GM12878 (cell line): Measurements from ENCODE around the gene MAST4. TPM values are rescaled to one million over a fixed set of nuclear protein-coding genes. Genes with fewer than 3 reads are reported as not detected.

Experiments
- ATAC-seq: fragments of 200-7000 bp; cut with Tn5 transposase; 3 replicates; pipeline ENCODE4 v1.9.1; 2020; ENCODE audit warnings: mild to moderate bottlenecking, moderate library complexity
- BruUV-seq: library from RNA; stranded (reverse); fragments of 400-500 nt; replicated peaks from 2 replicates; lab custom pipeline; 2021; lab: Mats Ljungman, UMichigan
- CTCF ChIA-PET: fragments of 300-600 bp; sonication (Branson Sonifier 250); formaldehyde crosslinking; extraction: SDS; loops from one replicate; lab custom pipeline; 2021; ENCODE audit warnings: inconsistent platforms; lab: Yijun Ruan, JAX
- POLR2A ChIA-PET: fragments of 350-600 bp; formaldehyde crosslinking; extraction: SDS; loops from one replicate; lab custom pipeline; 2021; ENCODE audit warnings: inconsistent platforms; lab: Charles Lee
- RAD21 ChIA-PET: fragments of 300-600 bp; sonication (Branson Sonifier 250); formaldehyde crosslinking; loops from one replicate; lab custom pipeline; 2023; ENCODE audit warnings: antibody characterized with exemption; ENCODE audit not compliant: unreplicated experiment; lab: Charles Lee
- SMC1A ChIA-PET: fragments of 300-600 bp; sonication (Branson Sonifier 250); formaldehyde crosslinking; loops from one replicate; lab custom pipeline; 2023; ENCODE audit not compliant: unreplicated experiment, uncharacterized antibody; lab: Charles Lee
- DNase-seq: peaks from one replicate; pipeline ENCODE4 v3.0.0-alpha.2; 2011; ENCODE audit warnings: low read depth, low spot score
- FAIRE-seq: peaks from 3 replicates; lab custom pipeline; 2011; peaks lifted over from hg19 to GRCh38; lab: Jason Lieb, UNC
- H2AFZ ChIP-seq: 2 replicates; pipeline ENCODE4 v1.6.0; 2011; ENCODE audit warnings: low read depth, low read length, control low read depth; ENCODE audit not compliant: control insufficient read depth
- H3K27ac ChIP-seq: 2 replicates; pipeline ENCODE4 v1.5.1; 2011; ENCODE audit warnings: control low read depth; ENCODE audit not compliant: control insufficient read depth, insufficient read depth
- H3K27me3 ChIP-seq, 2 experiments: replicated peaks in 1 of 2; 2 replicates each; pipeline versions ENCODE4 v1.6.0 to v1.6.1; 2011; ENCODE audit warnings: low read length in 1 of 2; ENCODE audit not compliant: control insufficient read depth in 2 of 2, insufficient read depth in 2 of 2
- H3K36me3 ChIP-seq, 2 experiments: 2 replicates each; pipeline ENCODE4 v1.5.1; 2011; ENCODE audit warnings: low read length in 1 of 2; ENCODE audit not compliant: control insufficient read depth in 2 of 2, insufficient read depth in 2 of 2
- H3K4me1 ChIP-seq: 2 replicates; pipeline ENCODE4 v1.6.1; 2011; ENCODE audit warnings: mild to moderate bottlenecking, low read length, moderate library complexity, mixed read lengths; ENCODE audit not compliant: control insufficient read depth, insufficient read depth
- H3K4me2 ChIP-seq: 2 replicates; pipeline ENCODE4 v1.6.0; 2011; ENCODE audit warnings: control low read depth; ENCODE audit not compliant: control insufficient read depth, insufficient read depth
- H3K4me3 ChIP-seq: fragments of 200-600 bp; sonication (generic); 2 replicates; pipeline ENCODE4 v1.5.1; 2016
- H3K79me2 ChIP-seq: 2 replicates; pipeline ENCODE4 v1.6.0; 2011; ENCODE audit warnings: low read length; ENCODE audit not compliant: control insufficient read depth, insufficient read depth
- H3K9ac ChIP-seq: 2 replicates; pipeline ENCODE4 v1.8.0; 2011; ENCODE audit warnings: low read length, control low read depth, mixed read lengths; ENCODE audit not compliant: control insufficient read depth, insufficient read depth
- H3K9me3 ChIP-seq: replicated peaks from 3 replicates; pipeline ENCODE4 v1.5.1; 2011; ENCODE audit warnings: mild to moderate bottlenecking, low read length; ENCODE audit not compliant: control insufficient read depth, insufficient read depth
- H4K20me1 ChIP-seq: 2 replicates; pipeline ENCODE4 v1.6.0; 2011; ENCODE audit not compliant: control insufficient read depth, insufficient read depth
- ATF2 ChIP-seq: IDR thresholded peaks from 2 replicates; pipeline ENCODE4 v1.6.1; 2012; ENCODE audit warnings: low read length, inconsistent platforms
- CHD1 ChIP-seq: IDR thresholded peaks from 2 replicates; pipeline ENCODE4 v1.6.1; 2012; ENCODE audit warnings: low read depth, low read length, improper control_type of control experiment
- DPF2 ChIP-seq: fragments of 450-650 bp; IDR thresholded peaks from 2 replicates; pipeline ENCODE4 v1.6.1; 2017; ENCODE audit warnings: mild to moderate bottlenecking
- E2F4 ChIP-seq: IDR thresholded peaks from 2 replicates; pipeline ENCODE4 v1.6.1; 2012; ENCODE audit warnings: low read depth, low read length, improper control_type of control experiment
- E4F1 ChIP-seq: fragments of 450-650 bp; IDR thresholded peaks from 2 replicates; pipeline ENCODE4 v1.6.1; 2018; ENCODE audit warnings: borderline replicate concordance, mild to moderate bottlenecking; ENCODE audit not compliant: partially characterized antibody
- EP300 ChIP-seq, 2 experiments: fragments of 150-350 bp in 1 of 2; IDR thresholded peaks; 2 replicates each; pipeline ENCODE4 v1.6.1; 2011 to 2012; ENCODE audit warnings: low read depth in 2 of 2, low read length in 2 of 2, borderline replicate concordance in 1 of 2, improper control_type of control experiment in 1 of 2, inconsistent platforms in 1 of 2; ENCODE audit not compliant: control insufficient read depth in 1 of 2
- FOS ChIP-seq: IDR thresholded peaks from 3 replicates; pipeline ENCODE4 v1.6.1; 2011; ENCODE audit warnings: borderline replicate concordance; ENCODE audit not compliant: insufficient read length; ENCODE audit errors: extremely low read depth
- HDAC6 ChIP-seq: fragments of 200-600 bp; sonication (generic); IDR thresholded peaks from one replicate; pipeline ENCODE4 v1.8.0; 2017; ENCODE audit warnings: antibody characterized with exemption; ENCODE audit not compliant: unreplicated experiment
- IRF4 ChIP-seq: IDR thresholded peaks from 2 replicates; pipeline ENCODE4 v1.6.1; 2011; ENCODE audit warnings: low read depth, low read length
- KDM1A ChIP-seq: fragments of 200-600 bp; sonication (generic); IDR thresholded peaks from 2 replicates; pipeline ENCODE4 v1.6.1; 2016; ENCODE audit warnings: borderline replicate concordance
- MEF2B ChIP-seq: fragments of 450-650 bp; IDR thresholded peaks from 2 replicates; pipeline ENCODE4 v1.6.1; 2018; ENCODE audit warnings: mild to moderate bottlenecking, moderate library complexity; ENCODE audit not compliant: partially characterized antibody, poor library complexity, severe bottlenecking
- MYC ChIP-seq: IDR thresholded peaks from 2 replicates; pipeline ENCODE4 v1.6.1; 2011; ENCODE audit warnings: mild to moderate bottlenecking, low read length, moderate library complexity, inconsistent platforms; ENCODE audit not compliant: insufficient read depth, insufficient replicate concordance, insufficient read length, severe bottlenecking
- NFYB ChIP-seq: IDR thresholded peaks from 2 replicates; pipeline ENCODE4 v1.6.1; 2011; ENCODE audit warnings: low read depth, mild to moderate bottlenecking, low read length, improper control_type of control experiment, moderate library complexity; ENCODE audit not compliant: insufficient read depth
- NRF1 ChIP-seq: conservative IDR thresholded peaks from 2 replicates; pipeline ENCODE4 v1.6.1; 2011; ENCODE audit warnings: mild to moderate bottlenecking, low read depth, low read length, improper control_type of control experiment
- POLR2AphosphoS5 ChIP-seq: IDR thresholded peaks from 2 replicates; pipeline ENCODE4 v1.6.1; 2011; ENCODE audit warnings: mild to moderate bottlenecking, low read length, inconsistent platforms
- RBBP5 ChIP-seq: fragments of 200-600 bp; sonication (generic); conservative IDR thresholded peaks from 2 replicates; pipeline ENCODE4 v1.6.1; 2016
- SMAD1 ChIP-seq: fragments of 450-650 bp; IDR thresholded peaks from 2 replicates; pipeline ENCODE4 v1.6.1; 2018; ENCODE audit warnings: mild to moderate bottlenecking, low read depth; ENCODE audit not compliant: partially characterized antibody
- WGBS: methylation state at CpG from one replicate; pipeline ENCODE4 v1.1.6; 2016; ENCODE audit warnings: low lambda C conversion rate; ENCODE audit not compliant: insufficient replicate concordance, insufficient coverage; ENCODE audit errors: missing lambda C conversion rate; 5-methylcytosine and 5-hydroxymethylcytosine counted together
- in situ Hi-C: fragments of 300-500 bp; cut with MboI; formaldehyde crosslinking; loops from 9 replicates; pipeline ENCODE4 v1.14.3; 2018; ENCODE audit warnings: mixed read lengths
- intact Hi-C: fragments of 100-400 bp; cut with micrococcal nuclease; formaldehyde crosslinking; loops from one replicate; pipeline ENCODE4 v1.14.2; 2022; ENCODE audit not compliant: unreplicated experiment
- polyA plus RNA-seq, 11 experiments: library from polyadenylated mRNA; depleted of rRNA in 4 of 11; unstranded in 6 of 11; stranded (reverse) in 5 of 11; fragments of >200 nt; fragmentation: Nextera tagmentation in 4 of 11; fragmentation: Illumina TruSeq in 1 of 11; extraction: Ambion mirVana in 4 of 11; extraction: Trizol in 1 of 11; gene quantifications; 1 replicate in 1 of 11; 2 replicates in 10 of 11; pipeline versions ENCODE4 v1.2.1 to v1.2.3, GENCODE V29; 2011 to 2016; ENCODE audit warnings: inconsistent platforms in 2 of 11, missing spikeins in 2 of 11, low read depth in 1 of 11
- total RNA-seq, 4 experiments: library from RNA; depleted of rRNA in 3 of 4; stranded (reverse); fragments of >200 nt in 3 of 4; fragmentation: Illumina TruSeq in 1 of 4; extraction: Trizol in 1 of 4; gene quantifications; 2 replicates each; pipeline versions ENCODE4 v1.2.1 to v1.2.3, GENCODE V29; 2013 to 2021
- TF ChIP-seq, protein P1 (sequence below): fragments of 450-650 bp; IDR thresholded peaks from 2 replicates; pipeline ENCODE4 v1.6.1; 2017; ENCODE audit warnings: mild to moderate bottlenecking, low read depth, inconsistent platforms; ENCODE audit not compliant: poor library complexity, severe bottlenecking

The MAST4 gene
- total and polyA plus RNA-seq, 10 of the 15 experiments (the other 5 are each of a cell fraction or from before 2014, with no cell fraction given) = 0.02 to 1.6 (median 0.29) TPM; not detected in 1

DNA sequence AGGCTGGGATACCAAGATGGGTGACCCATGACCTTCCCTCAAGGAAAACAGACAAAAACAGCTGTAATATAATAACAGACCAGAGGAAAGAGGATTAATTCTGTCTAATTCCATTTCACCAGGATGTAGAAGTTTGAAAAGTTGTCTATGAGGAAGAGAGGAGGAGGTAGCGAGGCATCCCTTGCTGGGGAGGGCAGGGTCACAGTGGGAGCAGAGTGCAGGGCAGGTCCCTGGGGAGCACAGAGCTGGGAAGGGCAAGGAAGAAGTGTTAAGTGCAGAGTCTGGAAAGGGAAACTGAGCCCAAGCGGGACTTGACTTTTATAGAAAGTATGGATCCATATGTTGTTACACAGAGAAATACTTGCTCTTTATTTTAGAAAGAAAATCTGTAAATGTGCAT is 389.8 kb downstream of the MAST4 start:
- ATAC-seq = no peak
- POLR2A ChIA-PET = no interaction called here
- Histone ChIP-seq H3K36me3 (no peaks in the 10 kb centered on the region), H3K4me1 (no peaks in the 10 kb centered on the region), H3K79me2 (no peaks in the 10 kb centered on the region), H3K4me2 (no peak overlapping the region), H3K9me3 (no peaks in the 10 kb centered on the region), H3K9ac (no peak overlapping the region), H3K4me3 (no peak overlapping the region), H2AFZ (no peak overlapping the region), H3K27ac (no peak overlapping the region), H4K20me1 (no peaks in the 10 kb centered on the region), H3K27me3 (no peaks in the 10 kb centered on the region)
- CTCF ChIA-PET = no interaction called here
- SMC1A ChIA-PET = interaction anchor here (0.7 kb wide), 1 partner anchor 47 kb away, joined by 3 read pairs; no protein-coding TSS in a partner anchor
- no peak for DNase-seq
- intact Hi-C loops = loop anchor here (10.0 kb wide), 1 partner anchor 169 kb away; no protein-coding TSS in a partner anchor
- BruUV-seq = no TSS peak
- in situ Hi-C loops = no loop called here
- 30% methylated on average over 2 of the region's 2 CpGs for WGBS
- no peak for FAIRE-seq
- RAD21 ChIA-PET = no interaction called here
- TF ChIP-seq FOS (no peak), EP300 (IDR thresholded peaks at IDR 0.05; ENCODE audit: borderline replicate concordance in 1 of 2, control insufficient read depth in 1 of 2, low read depth in 2 of 2, low read length in 2 of 2) (no peak), POLR2AphosphoS5 (no peak), NRF1 (no peak), E4F1 (no peak), KDM1A (no peak), DPF2 (no peak), CHD1 (no peak), E2F4 (no peak), MEF2B (no peak), MYC (no peak), NFYB (no peak), IRF4 (no peak), SMAD1 (no peak), HDAC6 (no peak), ATF2 (no peak), RBBP5 (no peak)
- TF ChIP-seq, protein P1, sequence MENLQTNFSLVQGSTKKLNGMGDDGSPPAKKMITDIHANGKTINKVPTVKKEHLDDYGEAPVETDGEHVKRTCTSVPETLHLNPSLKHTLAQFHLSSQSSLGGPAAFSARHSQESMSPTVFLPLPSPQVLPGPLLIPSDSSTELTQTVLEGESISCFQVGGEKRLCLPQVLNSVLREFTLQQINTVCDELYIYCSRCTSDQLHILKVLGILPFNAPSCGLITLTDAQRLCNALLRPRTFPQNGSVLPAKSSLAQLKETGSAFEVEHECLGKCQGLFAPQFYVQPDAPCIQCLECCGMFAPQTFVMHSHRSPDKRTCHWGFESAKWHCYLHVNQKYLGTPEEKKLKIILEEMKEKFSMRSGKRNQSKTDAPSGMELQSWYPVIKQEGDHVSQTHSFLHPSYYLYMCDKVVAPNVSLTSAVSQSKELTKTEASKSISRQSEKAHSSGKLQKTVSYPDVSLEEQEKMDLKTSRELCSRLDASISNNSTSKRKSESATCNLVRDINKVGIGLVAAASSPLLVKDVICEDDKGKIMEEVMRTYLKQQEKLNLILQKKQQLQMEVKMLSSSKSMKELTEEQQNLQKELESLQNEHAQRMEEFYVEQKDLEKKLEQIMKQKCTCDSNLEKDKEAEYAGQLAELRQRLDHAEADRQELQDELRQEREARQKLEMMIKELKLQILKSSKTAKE = no peak
